Upper lobe of right lung (tissue), 1 donor: ENCODE measurements around the gene NET1. TPM values are rescaled to one million over a fixed set of nuclear protein-coding genes. Genes with fewer than 3 reads are reported as not detected.

Source experiments
- ATAC-seq: fragments of 200-7000 bp; cut with Tn5 transposase; one replicate; pipeline ENCODE4 v1.9.1; 2020; ENCODE audit warnings: mild to moderate bottlenecking, moderate library complexity
- DNase-seq: peaks from one replicate; pipeline ENCODE4 v3.0.0-alpha.2; 2020
- H3K27ac ChIP-seq: fragments of 200-600 bp; one replicate; pipeline ENCODE4 v1.8.0; 2022
- H3K27me3 ChIP-seq: fragments of 200-600 bp; one replicate; pipeline ENCODE4 v1.8.0; 2022; ENCODE audit warnings: mild to moderate bottlenecking
- H3K36me3 ChIP-seq: fragments of 200-600 bp; one replicate; pipeline ENCODE4 v1.8.0; 2022
- H3K4me1 ChIP-seq: fragments of 200-600 bp; one replicate; pipeline ENCODE4 v1.8.0; 2022
- H3K4me3 ChIP-seq: fragments of 200-600 bp; one replicate; pipeline ENCODE4 v1.8.0; 2022; ENCODE audit warnings: mild to moderate bottlenecking
- H3K9me3 ChIP-seq: fragments of 200-600 bp; one replicate; pipeline ENCODE4 v1.8.0; 2022
- CTCF ChIP-seq: fragments of 200-600 bp; IDR thresholded peaks from one replicate; pipeline ENCODE4 v1.8.0; 2022; ENCODE audit warnings: antibody characterized with exemption
- intact Hi-C: fragments of 100-400 bp; cut with DNase I; formaldehyde crosslinking; loops from one replicate; pipeline ENCODE4 v1.11.0; 2022
- total RNA-seq: library from RNA; stranded (reverse); fragmentation: NEBNext Ultra II Directional; extraction: Animal tissue kit (Norgen Biotek cat#: 25700); gene quantifications from one replicate; pipeline ENCODE4 v1.2.1, GENCODE V29; 2021
- donor health status: DM: no; HTN: yes; CAD: no; lungs with severe emphysema.

NET1 gene
- total RNA-seq, 1 donor from 2014 or later, result 42.8 TPM

DNA sequence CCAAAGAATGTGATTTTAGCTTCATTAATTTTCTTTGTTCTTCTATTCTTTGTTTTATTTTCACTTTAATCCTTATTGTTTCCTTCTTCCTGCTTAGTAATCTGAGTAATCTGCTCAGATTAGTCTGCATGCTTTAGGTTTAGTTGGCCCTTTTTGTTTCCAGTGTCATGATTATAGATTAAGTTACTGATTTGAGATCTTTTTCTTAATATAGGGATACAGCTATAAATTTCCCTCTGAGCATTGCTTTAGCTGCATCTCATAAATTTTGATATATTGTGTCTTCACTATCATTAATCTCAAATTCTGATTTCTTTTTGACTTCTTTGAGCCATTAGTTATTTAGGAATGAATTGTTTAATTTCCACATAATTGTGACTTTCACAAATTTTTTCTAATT lies 6.2 kb downstream of the NET1 start:
- DNase-seq (no peak), ATAC-seq (no peak)
- no peaks in the 10 kb centered on the region for H3K4me1 ChIP-seq
- H3K27me3 ChIP-seq, result no peaks in the 10 kb centered on the region
- no peak overlapping the region for H3K27ac ChIP-seq
- no peaks in the 10 kb centered on the region for H3K9me3 ChIP-seq
- no peaks in the 10 kb centered on the region for H3K36me3 ChIP-seq
- TF ChIP-seq CTCF, result no peak
- intact Hi-C loops, result no loop called here
- no peak overlapping the region for H3K4me3 ChIP-seq

DNA sequence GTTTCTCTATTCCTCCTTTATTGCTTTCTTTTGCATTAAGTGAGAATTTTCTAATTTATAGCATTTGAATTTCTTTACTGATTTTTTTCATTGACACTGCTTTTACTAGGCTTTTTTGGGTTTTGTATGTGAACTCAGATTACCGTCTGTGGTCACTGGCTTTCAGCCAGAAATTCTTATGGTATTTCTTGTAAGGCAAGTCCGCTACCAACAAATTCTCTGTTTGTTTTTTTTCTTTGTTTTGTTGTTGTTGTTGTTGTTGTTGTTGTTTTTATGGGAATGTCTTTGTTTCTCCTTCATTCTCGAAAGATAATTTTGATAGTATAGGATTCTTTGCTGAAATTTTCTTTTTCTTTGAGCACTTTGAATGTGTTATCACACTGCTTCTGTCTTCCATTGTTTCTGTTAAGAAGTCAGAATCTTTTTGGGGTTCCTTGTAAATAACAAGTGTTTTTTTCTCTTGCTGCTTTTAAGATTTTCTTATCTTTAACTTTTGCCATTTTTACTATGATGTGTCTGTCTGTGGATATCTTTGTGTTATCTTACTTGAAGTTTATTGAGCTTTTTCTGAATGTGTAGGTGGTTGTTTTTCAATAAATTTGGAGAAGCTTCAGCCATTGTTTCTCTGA lies 7.2 kb downstream of the NET1 start:
- Histone ChIP-seq H3K27me3 (no peaks in the 10 kb centered on the region), H3K27ac (no peak overlapping the region), H3K4me3 (no peak overlapping the region), H3K4me1 (no peaks in the 10 kb centered on the region), H3K36me3 (no peaks in the 10 kb centered on the region), H3K9me3 (no peaks in the 10 kb centered on the region)
- ATAC-seq (no peak), DNase-seq (no peak)
- intact Hi-C loops, result no loop called here
- TF ChIP-seq CTCF, result no peak

GRCh38 chr10:5423771-5424170 lies 11.4 kb downstream of the NET1 start:
- Histone ChIP-seq H3K27ac (no peak overlapping the region), H3K27me3 (no peaks in the 10 kb centered on the region), H3K9me3 (no peaks in the 10 kb centered on the region), H3K4me1 (no peaks in the 10 kb centered on the region), H3K36me3 (no peaks in the 10 kb centered on the region), H3K4me3 (no peak overlapping the region)
- intact Hi-C loops, result no loop called here
- DNase-seq (no peak), ATAC-seq (no peak)
- TF ChIP-seq CTCF, result no peak

GRCh38 chr10:5424751-5425150 lies 12.4 kb downstream of the NET1 start:
- TF ChIP-seq CTCF, result no peak
- DNase-seq (no peak), ATAC-seq (no peak)
- intact Hi-C loops, result no loop called here
- Histone ChIP-seq H3K27me3 (no peaks in the 10 kb centered on the region), H3K27ac (no peak overlapping the region), H3K4me3 (no peak overlapping the region), H3K4me1 (no peaks in the 10 kb centered on the region), H3K9me3 (no peaks in the 10 kb centered on the region), H3K36me3 (no peaks in the 10 kb centered on the region)

GRCh38 chr10:5428133-5428532 lies 15.8 kb downstream of the NET1 start:
- H3K9me3 ChIP-seq, result no peaks in the 10 kb centered on the region
- ATAC-seq (no peak), DNase-seq (no peak)
- intact Hi-C loops, result no loop called here
- no peak for TF ChIP-seq CTCF
- no peaks in the 10 kb centered on the region for H3K36me3 ChIP-seq
- no peak overlapping the region for H3K27ac ChIP-seq
- H3K27me3 ChIP-seq, result no peaks in the 10 kb centered on the region
- no peak overlapping the region for H3K4me3 ChIP-seq
- no peaks in the 10 kb centered on the region for H3K4me1 ChIP-seq

DNA sequence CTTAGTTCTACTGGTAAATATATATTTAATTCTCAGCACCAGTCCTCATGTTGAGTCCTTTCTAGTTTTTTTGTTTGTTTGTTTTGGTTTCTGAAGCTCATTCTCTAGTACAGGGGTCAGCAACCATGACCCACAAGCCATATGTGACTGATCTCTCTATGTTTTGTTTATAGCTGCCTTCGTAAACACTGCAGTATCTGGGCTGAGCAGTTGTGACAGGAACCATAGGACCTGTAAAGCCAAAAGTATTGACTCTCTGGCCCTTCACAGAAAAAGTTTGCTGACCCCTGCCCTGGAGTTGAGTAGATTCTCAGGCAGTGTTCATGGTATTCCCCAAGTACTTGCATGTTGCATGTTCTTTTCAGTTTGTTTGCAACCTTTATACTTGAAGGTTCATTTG lies 20.8 kb downstream of the NET1 start:
- no peak for TF ChIP-seq CTCF
- Histone ChIP-seq H3K4me3 (no peak overlapping the region), H3K27ac (no peak overlapping the region), H3K36me3 (no peaks in the 10 kb centered on the region), H3K4me1 (no peaks in the 10 kb centered on the region), H3K9me3 (no peaks in the 10 kb centered on the region), H3K27me3 (no peaks in the 10 kb centered on the region)
- intact Hi-C loops, result loop anchor here (5.0 kb wide), 1 partner anchor 611 kb away; no protein-coding TSS in a partner anchor
- no peak for ATAC-seq
- DNase-seq, result no peak
